Stomach smooth muscle (tissue), 2 donors: ENCODE data around the gene AP3D1.

Experiments used
- H3K27ac ChIP-seq: one replicate; pipeline ENCODE4 v1.7.0; 2013; ENCODE audit warnings: mild to moderate bottlenecking, low read length, inconsistent platforms
- H3K27me3 ChIP-seq, 2 donors: one replicate each; pipeline ENCODE4 v1.7.0; 2013; ENCODE audit warnings: low read length in 2 of 2; ENCODE audit not compliant: insufficient read depth in 2 of 2, control insufficient read depth in 1 of 2
- H3K36me3 ChIP-seq, 2 donors: one replicate each; pipeline ENCODE4 v1.7.0; 2013; ENCODE audit warnings: low read length in 2 of 2; ENCODE audit not compliant: control insufficient read depth in 2 of 2, insufficient read depth in 2 of 2
- H3K4me1 ChIP-seq: one replicate; pipeline ENCODE4 v1.7.0; 2013; ENCODE audit warnings: low read length; ENCODE audit not compliant: control insufficient read depth, insufficient read depth
- H3K4me3 ChIP-seq, 2 donors: one replicate each; pipeline ENCODE4 v1.7.0; 2013; ENCODE audit warnings: low read length in 2 of 2
- H3K9ac ChIP-seq, 2 donors: one replicate each; pipeline ENCODE4 v1.7.0; 2013; ENCODE audit warnings: low read length in 2 of 2, mild to moderate bottlenecking in 1 of 2
- H3K9me3 ChIP-seq, 2 donors: one replicate each; pipeline ENCODE4 v1.7.0; 2013; ENCODE audit warnings: low read length in 2 of 2; ENCODE audit not compliant: control insufficient read depth in 2 of 2
- donor health status: healthy.
- donor health status: Pancreatic carcinoma.

Gene AP3D1

DNA sequence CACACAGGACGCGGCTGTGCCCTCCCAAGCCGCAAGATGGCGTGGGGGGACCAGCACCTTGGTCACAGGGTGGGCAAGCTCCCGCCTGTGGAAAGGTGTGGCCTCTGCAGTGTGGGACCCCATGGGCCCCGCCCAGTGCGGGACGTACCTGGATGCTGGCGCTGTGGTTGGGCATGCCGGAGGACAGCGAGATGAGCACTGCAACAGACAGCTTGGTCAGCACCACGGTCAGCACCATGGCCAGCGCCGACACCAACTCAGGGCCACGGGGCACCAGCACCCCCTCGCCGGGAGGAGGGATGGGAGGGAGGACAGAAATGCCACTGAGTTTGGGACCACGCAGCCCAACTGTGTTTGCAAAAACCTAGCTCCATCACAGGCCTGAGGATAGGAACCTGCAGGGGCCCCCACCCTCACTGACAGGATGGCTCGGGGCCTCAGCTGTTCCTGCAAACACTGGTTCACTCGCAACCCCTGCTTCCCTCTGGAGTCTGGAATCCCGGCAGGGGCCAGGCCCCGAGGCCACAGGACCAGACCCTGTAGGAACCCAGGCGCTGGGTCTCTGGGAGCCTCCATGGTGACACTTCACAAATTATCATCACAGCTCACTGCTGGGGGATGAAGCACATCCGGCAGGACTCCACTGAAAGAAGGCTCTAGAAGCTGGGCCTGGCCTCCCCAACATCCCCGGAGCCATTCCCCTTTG, 27.5 kb downstream of the AP3D1 start:
- no peak overlapping the region for H3K4me3 ChIP-seq
- H3K27ac ChIP-seq: no peak overlapping the region
- H3K36me3 ChIP-seq: peaks cover 38% of the 10 kb centered on the region in 2 donors
- no peaks in the 10 kb centered on the region for H3K4me1 ChIP-seq
- H3K27me3 ChIP-seq: no peaks in the 10 kb centered on the region
- no peak overlapping the region for H3K9ac ChIP-seq
- no peaks in the 10 kb centered on the region for H3K9me3 ChIP-seq

DNA sequence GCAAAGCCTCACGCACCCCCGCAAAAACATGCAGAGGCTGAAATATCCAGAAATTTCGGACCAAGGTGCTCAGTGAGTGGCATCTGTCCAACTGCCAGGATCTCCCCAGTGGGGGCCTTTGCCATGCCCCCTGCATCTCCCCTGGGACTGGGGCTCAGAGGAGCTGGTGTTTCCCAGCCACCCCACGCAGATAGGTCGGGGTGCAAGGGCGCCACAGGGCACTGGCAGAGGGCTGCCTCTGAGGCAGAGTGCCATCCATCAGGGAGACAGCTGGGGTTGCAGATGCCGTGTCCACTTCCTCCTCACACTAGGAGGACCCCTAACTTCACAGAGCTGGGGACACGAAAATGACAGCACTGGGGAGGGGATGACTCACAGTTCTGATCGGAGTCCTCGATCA, 28.4 kb downstream of the AP3D1 start:
- Histone ChIP-seq H3K4me1 (no peaks in the 10 kb centered on the region), H3K27me3 (no peaks in the 10 kb centered on the region), H3K36me3 (peaks cover 43 to 45% of the 10 kb centered on the region in 2 donors)

GRCh38 chr19:2122251-2122650, 29.1 kb downstream of the AP3D1 start:
- Histone ChIP-seq H3K9ac (no peak overlapping the region), H3K4me1 (no peaks in the 10 kb centered on the region), H3K36me3 (peaks cover 45 to 51% of the 10 kb centered on the region in 2 donors), H3K9me3 (no peaks in the 10 kb centered on the region), H3K27me3 (no peaks in the 10 kb centered on the region), H3K27ac (no peak overlapping the region), H3K4me3 (no peak overlapping the region)

More for the DNA sequence above, 28.4 kb downstream of the AP3D1 start:
- H3K9ac ChIP-seq: no peak overlapping the region
- H3K4me3 ChIP-seq: no peak overlapping the region
- no peaks in the 10 kb centered on the region for H3K9me3 ChIP-seq
- no peak overlapping the region for H3K27ac ChIP-seq

GRCh38 chr19:2121416-2122051, 29.8 kb downstream of the AP3D1 start:
- no peak overlapping the region for H3K9ac ChIP-seq
- H3K36me3 ChIP-seq: peaks cover 52 to 53% of the 10 kb centered on the region in 2 donors
- H3K4me3 ChIP-seq: no peak overlapping the region
- H3K4me1 ChIP-seq: no peaks in the 10 kb centered on the region
- no peaks in the 10 kb centered on the region for H3K9me3 ChIP-seq
- H3K27ac ChIP-seq: no peak overlapping the region
- H3K27me3 ChIP-seq: no peaks in the 10 kb centered on the region

- Histone ChIP-seq H3K27ac (no peak overlapping the region), H3K4me3 (no peak overlapping the region), H3K27me3 (no peaks in the 10 kb centered on the region), H3K9ac (no peak overlapping the region), H3K9me3 (no peaks in the 10 kb centered on the region), H3K36me3 (peaks cover 59% of the 10 kb centered on the region in 2 donors), H3K4me1 (no peaks in the 10 kb centered on the region)
Observed at GRCh38 chr19:2120821-2121220, 30.5 kb downstream of the AP3D1 start.

- no peak overlapping the region for H3K4me3 ChIP-seq
- peaks cover 62 to 65% of the 10 kb centered on the region in 2 donors for H3K36me3 ChIP-seq
- H3K4me1 ChIP-seq: no peaks in the 10 kb centered on the region
- no peaks in the 10 kb centered on the region for H3K27me3 ChIP-seq
- H3K27ac ChIP-seq: no peak overlapping the region
- no peaks in the 10 kb centered on the region for H3K9me3 ChIP-seq
- H3K9ac ChIP-seq: no peak overlapping the region
Observed at GRCh38 chr19:2119921-2120785, 31.2 kb downstream of the AP3D1 start.

DNA sequence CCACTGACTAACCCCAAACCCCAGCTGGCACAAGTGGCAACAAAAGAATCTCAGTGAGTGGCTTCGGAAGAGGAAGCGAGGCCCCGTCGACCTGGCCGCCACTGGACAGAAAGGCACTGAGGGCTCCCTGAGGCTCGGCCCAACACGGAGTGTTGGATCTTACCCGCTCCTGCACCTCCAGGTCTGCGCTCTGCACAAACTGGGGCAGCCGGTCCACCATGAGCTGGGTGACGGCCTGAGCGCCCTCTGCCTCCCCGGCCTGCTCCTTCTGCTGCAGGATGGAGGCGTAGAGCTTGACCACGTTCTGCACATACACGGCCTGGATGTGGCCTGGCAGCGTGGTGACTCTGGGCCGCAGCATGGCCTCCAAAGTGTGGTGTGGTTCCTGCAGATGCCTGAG, 32.9 kb downstream of the AP3D1 start:
- Histone ChIP-seq H3K4me1 (no peaks in the 10 kb centered on the region), H3K36me3 (peaks cover 72 to 76% of the 10 kb centered on the region in 2 donors), H3K27me3 (no peaks in the 10 kb centered on the region), H3K9me3 (no peaks in the 10 kb centered on the region), H3K9ac (no peak overlapping the region), H3K4me3 (no peak overlapping the region), H3K27ac (no peak overlapping the region)

DNA sequence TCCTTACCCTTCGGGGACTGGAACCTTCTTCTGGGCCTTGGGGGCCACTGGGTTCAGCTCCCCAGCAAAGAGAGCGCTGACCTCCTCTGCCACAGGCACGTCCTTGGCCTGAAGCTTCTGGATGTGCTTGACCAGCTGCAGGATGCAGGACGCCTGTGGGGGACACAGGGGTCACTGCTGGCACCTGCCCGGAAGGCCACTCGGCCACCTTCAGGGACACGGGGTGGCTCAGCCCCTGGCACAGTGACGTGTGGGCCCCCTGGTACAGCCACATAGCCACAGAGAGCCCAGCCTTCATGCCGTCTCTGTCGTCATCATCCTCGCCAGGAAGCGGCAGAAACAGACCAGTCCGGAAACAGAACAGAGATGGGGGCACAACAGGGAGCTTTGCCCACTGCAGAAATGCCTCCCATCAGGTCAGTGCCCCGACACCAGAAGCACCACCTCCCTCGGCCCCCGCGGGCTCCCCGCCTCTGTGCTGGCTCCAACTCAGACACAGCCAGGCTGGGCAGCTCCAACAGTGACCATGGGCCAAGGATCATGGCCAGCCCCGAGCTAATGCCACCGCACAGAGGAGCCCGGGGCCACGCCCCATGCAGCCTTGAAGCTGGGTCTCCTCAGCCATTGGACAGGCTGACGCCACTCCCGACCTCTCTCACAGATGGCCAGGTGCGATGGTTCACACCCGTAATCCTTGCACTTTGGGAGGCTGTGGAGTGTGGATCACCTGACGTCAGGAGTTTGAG, 34.0 kb downstream of the AP3D1 start:
- Histone ChIP-seq H3K4me3 (no peak overlapping the region), H3K27ac (no peak overlapping the region), H3K9me3 (no peaks in the 10 kb centered on the region), H3K4me1 (no peaks in the 10 kb centered on the region), H3K27me3 (no peaks in the 10 kb centered on the region), H3K9ac (no peak overlapping the region), H3K36me3 (peaks cover 73% of the 10 kb centered on the region in 2 donors)

DNA sequence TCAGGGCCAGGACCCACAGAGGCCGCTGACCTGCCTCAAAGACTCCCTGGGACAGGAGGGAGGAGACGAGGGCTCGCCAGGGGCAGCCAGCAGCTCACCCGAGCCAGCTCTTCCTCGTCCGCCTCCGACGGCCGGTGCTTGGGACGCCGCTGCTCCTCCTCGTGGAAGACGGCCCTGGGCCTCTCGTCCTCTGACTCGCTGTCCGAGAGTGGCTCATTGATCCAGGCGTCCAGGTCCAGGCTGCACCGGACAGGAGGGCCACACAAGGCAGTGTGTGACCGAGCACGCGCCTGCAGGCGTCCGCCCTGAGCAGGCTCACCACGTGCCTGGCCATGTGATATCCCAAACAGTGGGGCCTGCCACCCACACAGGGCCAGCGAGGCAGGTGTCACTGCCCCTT, 34.9 kb downstream of the AP3D1 start:
- no peak overlapping the region for H3K4me3 ChIP-seq
- no peaks in the 10 kb centered on the region for H3K27me3 ChIP-seq
- no peak overlapping the region for H3K9ac ChIP-seq
- H3K36me3 ChIP-seq: peaks cover 75 to 82% of the 10 kb centered on the region in 2 donors
- no peaks in the 10 kb centered on the region for H3K4me1 ChIP-seq
- no peak overlapping the region for H3K27ac ChIP-seq
- H3K9me3 ChIP-seq: no peaks in the 10 kb centered on the region

DNA sequence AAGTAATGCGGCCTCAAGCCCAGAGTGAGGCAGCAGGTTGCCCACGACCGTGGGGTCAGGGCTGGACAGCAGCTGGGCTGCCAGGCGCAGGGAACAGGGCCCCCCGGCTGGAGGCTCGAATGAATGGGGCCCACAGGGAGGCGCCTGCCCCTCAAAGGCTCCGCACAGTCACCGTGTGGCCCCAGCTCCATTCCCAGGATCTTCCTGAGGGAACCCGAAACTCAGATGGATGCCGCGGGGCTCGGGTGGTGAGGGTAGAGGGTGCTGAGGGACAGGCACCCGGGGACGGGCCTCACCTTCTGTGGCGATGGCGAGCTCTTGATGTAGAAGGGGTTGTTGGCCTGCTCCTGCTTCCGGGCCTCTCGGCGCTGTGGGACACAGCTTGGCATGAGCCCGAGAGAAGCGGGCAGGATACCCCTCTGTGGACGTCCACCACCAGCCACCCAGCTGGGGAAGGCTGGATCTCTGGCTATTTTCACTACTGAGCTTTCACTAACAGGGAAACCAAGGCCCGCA, 35.4 kb downstream of the AP3D1 start:
- no peaks in the 10 kb centered on the region for H3K9me3 ChIP-seq
- peaks cover 70 to 79% of the 10 kb centered on the region in 2 donors for H3K36me3 ChIP-seq
- no peak overlapping the region for H3K4me3 ChIP-seq
- no peaks in the 10 kb centered on the region for H3K27me3 ChIP-seq
- no peaks in the 10 kb centered on the region for H3K4me1 ChIP-seq
- no peak overlapping the region for H3K27ac ChIP-seq
- H3K9ac ChIP-seq: no peak overlapping the region
